Neutrophil (primary cell): Measurements from ENCODE around the gene SLC2A5.
"Not testable (repeated sequence)": the region's sequence is repeated elsewhere in the genome, so short reads cannot be mapped to it uniquely, and the experiment has no call there.

Source experiments
- H3K27ac ChIP-seq: fragments of 200-600 bp; sonication (generic); 2 replicates; pipeline ENCODE4 v1.5.1; 2016; ENCODE audit warnings: mild to moderate bottlenecking, moderate library complexity
- H3K27me3 ChIP-seq: fragments of 200-600 bp; sonication (generic); 2 replicates; pipeline ENCODE4 v1.6.0; 2016; ENCODE audit warnings: mild to moderate bottlenecking
- H3K36me3 ChIP-seq: fragments of 200-600 bp; sonication (generic); 2 replicates; pipeline ENCODE4 v1.5.1; 2017
- H3K4me1 ChIP-seq, 2 experiments: fragments of 200-600 bp in 1 of 2; sonication (generic) in 1 of 2; 1 replicate in 1 of 2; 2 replicates in 1 of 2; pipeline versions ENCODE4 v1.5.1 to v1.6.1; 2013 to 2016; ENCODE audit warnings: low read depth in 1 of 2, low read length in 1 of 2, mild to moderate bottlenecking in 1 of 2, moderate library complexity in 1 of 2; ENCODE audit not compliant: control insufficient read depth in 1 of 2, insufficient read depth in 1 of 2
- H3K4me3 ChIP-seq, 2 experiments: fragments of 200-600 bp in 1 of 2; sonication (generic) in 1 of 2; 1 replicate in 1 of 2; 2 replicates in 1 of 2; pipeline ENCODE4 v1.5.1; 2013 to 2016; ENCODE audit warnings: low read depth in 1 of 2, low read length in 1 of 2, mild to moderate bottlenecking in 1 of 2, moderate library complexity in 1 of 2
- H3K9me3 ChIP-seq: fragments of 200-600 bp; sonication (generic); 2 replicates; pipeline ENCODE4 v1.5.1; 2016
- CTCF ChIP-seq: fragments of 200-600 bp; sonication (generic); IDR thresholded peaks from 2 replicates; pipeline ENCODE4 v1.5.1; 2016; ENCODE audit warnings: antibody characterized with exemption

The SLC2A5 gene

GRCh38 chr1:9028921-9029705, 40.3 kb downstream of the SLC2A5 start:
- no peaks in the 10 kb centered on the region for H3K27me3 ChIP-seq
- no peak overlapping the region for H3K4me3 ChIP-seq
- no peak overlapping the region for H3K27ac ChIP-seq
- H3K4me1 ChIP-seq = no peaks in the 10 kb centered on the region
- TF ChIP-seq CTCF = no peak
- peaks cover 8% of the 10 kb centered on the region for H3K9me3 ChIP-seq
- H3K36me3 ChIP-seq = no peaks in the 10 kb centered on the region

GRCh38 chr1:9027307-9027706, 42.1 kb downstream of the SLC2A5 start:
- peaks cover 8% of the 10 kb centered on the region for H3K9me3 ChIP-seq
- H3K36me3 ChIP-seq = no peaks in the 10 kb centered on the region
- TF ChIP-seq CTCF = no peak
- no peak overlapping the region for H3K27ac ChIP-seq
- H3K4me1 ChIP-seq = no peaks in the 10 kb centered on the region
- H3K4me3 ChIP-seq = no peak overlapping the region
- H3K27me3 ChIP-seq = no peaks in the 10 kb centered on the region

- no peaks in the 10 kb centered on the region for H3K36me3 ChIP-seq
- no peaks in the 10 kb centered on the region for H3K9me3 ChIP-seq
- no peak overlapping the region for H3K4me3 ChIP-seq
- no peaks in the 10 kb centered on the region for H3K27me3 ChIP-seq
- no peak for TF ChIP-seq CTCF
- no peak overlapping the region for H3K27ac ChIP-seq
- no peaks in the 10 kb centered on the region for H3K4me1 ChIP-seq
These were observed 44.0 kb downstream of the SLC2A5 start for GRCh38 chr1:9025449-9025848.

- no peaks in the 10 kb centered on the region for H3K9me3 ChIP-seq
- H3K27ac ChIP-seq = no peak overlapping the region
- H3K36me3 ChIP-seq = no peaks in the 10 kb centered on the region
- H3K4me1 ChIP-seq = no peaks in the 10 kb centered on the region
- H3K27me3 ChIP-seq = no peaks in the 10 kb centered on the region
- no peak for TF ChIP-seq CTCF
- no peak overlapping the region for H3K4me3 ChIP-seq
These were observed 44.6 kb downstream of the SLC2A5 start for GRCh38 chr1:9024837-9025236.

- H3K9me3 ChIP-seq = no peaks in the 10 kb centered on the region
- H3K4me3 ChIP-seq = no peak overlapping the region
- H3K36me3 ChIP-seq = no peaks in the 10 kb centered on the region
- H3K27ac ChIP-seq = no peak overlapping the region
- TF ChIP-seq CTCF = no peak
- no peaks in the 10 kb centered on the region for H3K27me3 ChIP-seq
- H3K4me1 ChIP-seq = no peaks in the 10 kb centered on the region
These were observed 46.7 kb downstream of the SLC2A5 start for GRCh38 chr1:9022773-9023172.

GRCh38 chr1:9022026-9022738, 47.3 kb downstream of the SLC2A5 start:
- not testable (repeated sequence) for H3K4me3 ChIP-seq, H3K9me3 ChIP-seq, H3K27ac ChIP-seq, H3K27me3 ChIP-seq, H3K36me3 ChIP-seq, H3K4me1 ChIP-seq
